WI38 (cell line): ENCODE results near the gene KDM2B.
A peak's percentile ranks its signal among the peaks of the same experiment; 100 is the strongest.

Experiments
- H3K4me3 ChIP-seq: 2 replicates; pipeline ENCODE4 v1.5.1; 2011; ENCODE audit warnings: low read depth, mild to moderate bottlenecking, control low read depth, low read length
- CTCF ChIP-seq: IDR thresholded peaks from 2 replicates; pipeline ENCODE4 v1.5.1; 2012; ENCODE audit warnings: low read depth, mild to moderate bottlenecking, control low read depth, low read length

The KDM2B gene

GRCh38 chr12:121466794-121467637 is 113.8 kb downstream of the KDM2B start:
- TF ChIP-seq CTCF: no peak
- H3K4me3 ChIP-seq: peak overlapping the region; percentile 65

GRCh38 chr12:121465921-121466793 is 114.7 kb downstream of the KDM2B start:
- TF ChIP-seq CTCF: no peak
- peak overlapping the region; percentile 65 for H3K4me3 ChIP-seq

- no peak for TF ChIP-seq CTCF
- H3K4me3 ChIP-seq: no peak overlapping the region
These were observed 116.5 kb downstream of the KDM2B start for GRCh38 chr12:121464331-121464730.

- no peak overlapping the region for H3K4me3 ChIP-seq
- TF ChIP-seq CTCF: no peak
These were observed 119.8 kb downstream of the KDM2B start for GRCh38 chr12:121461048-121461447.

GRCh38 chr12:121456551-121456950 is 124.3 kb downstream of the KDM2B start:
- TF ChIP-seq CTCF: no peak

GRCh38 chr12:121455766-121456420 is 124.9 kb downstream of the KDM2B start:
- TF ChIP-seq CTCF: no peak
- H3K4me3 ChIP-seq: no peak overlapping the region

More at GRCh38 chr12:121456551-121456950, 124.3 kb downstream of the KDM2B start:
- no peak overlapping the region for H3K4me3 ChIP-seq

- no peak overlapping the region for H3K4me3 ChIP-seq
- no peak for TF ChIP-seq CTCF
These were observed 125.9 kb downstream of the KDM2B start for GRCh38 chr12:121454921-121455320.
